ENCODE results near the gene RPL35. TPM values are rescaled to one million over a fixed set of nuclear protein-coding genes. Genes with fewer than 3 reads are reported as not detected.

Gene RPL35
- total RNA-seq, 2 experiments from 2014 or later = 2,083 to 2,096 TPM

DNA sequence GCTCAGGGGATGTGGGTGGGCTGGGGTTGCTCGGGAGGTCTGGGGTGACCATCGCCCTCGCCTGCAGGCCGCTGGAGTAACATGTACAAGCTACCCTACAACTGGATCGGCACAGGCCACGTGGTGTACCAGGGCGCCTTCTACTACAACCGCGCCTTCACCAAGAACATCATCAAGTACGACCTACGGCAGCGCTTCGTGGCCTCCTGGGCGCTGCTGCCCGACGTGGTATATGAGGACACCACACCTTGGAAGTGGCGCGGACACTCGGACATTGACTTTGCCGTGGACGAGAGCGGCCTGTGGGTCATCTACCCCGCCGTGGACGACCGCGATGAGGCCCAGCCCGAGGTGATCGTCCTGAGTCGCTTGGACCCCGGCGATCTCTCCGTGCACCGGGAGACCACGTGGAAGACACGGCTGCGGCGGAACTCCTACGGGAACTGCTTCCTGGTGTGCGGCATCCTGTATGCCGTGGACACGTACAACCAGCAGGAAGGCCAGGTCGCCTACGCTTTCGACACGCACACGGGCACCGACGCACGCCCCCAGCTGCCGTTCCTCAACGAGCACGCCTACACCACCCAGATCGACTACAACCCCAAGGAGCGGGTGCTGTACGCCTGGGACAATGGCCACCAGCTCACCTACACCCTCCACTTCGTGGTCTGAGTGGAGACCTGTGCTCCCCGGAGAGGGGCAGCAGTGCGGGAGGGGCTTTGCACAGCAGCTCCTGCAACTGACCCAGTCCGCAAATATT is 51.8 kb downstream of the RPL35 start:
- Mint-ChIP-seq H3K27ac (no peak overlapping the region), H3K4me3 (no peak overlapping the region), H3K36me3 (no peaks in the 10 kb centered on the region), H3K4me1 (ENCODE audit: low read depth) (no peaks in the 10 kb centered on the region), H3K27me3 (no peaks in the 10 kb centered on the region), H3K9me3 (no peaks in the 10 kb centered on the region)
- ChIA-PET CTCF (no interaction called here), POLR2A (no interaction called here)
- DNase-seq = no peak
- intact Hi-C loops (cut with micrococcal nuclease) = no loop called here

DNA sequence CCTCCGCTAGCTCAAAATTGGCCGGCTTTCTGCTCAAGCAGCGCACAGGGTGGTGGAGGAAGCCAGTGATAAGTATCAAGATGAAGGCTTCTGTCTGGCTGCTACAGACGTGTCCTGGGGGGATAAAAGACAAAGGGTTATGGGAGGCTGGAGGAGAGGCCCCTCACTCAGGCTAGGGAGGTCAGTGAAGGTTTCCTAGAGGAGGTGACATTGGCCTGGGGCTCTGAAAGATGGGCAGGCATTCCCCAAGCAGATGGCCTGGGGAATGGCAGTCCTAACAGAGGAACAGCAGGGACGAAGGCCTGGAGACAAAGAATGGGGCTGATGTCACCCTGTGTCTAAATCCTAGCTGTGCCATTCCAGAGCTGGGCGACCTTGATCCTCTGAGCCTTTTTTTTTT is 52.5 kb downstream of the RPL35 start:
- POLR2A ChIA-PET = no interaction called here
- no peaks in the 10 kb centered on the region for H3K27me3 Mint-ChIP-seq
- H3K27ac Mint-ChIP-seq = no peak overlapping the region
- intact Hi-C loops (cut with micrococcal nuclease) = no loop called here
- no peaks in the 10 kb centered on the region for H3K4me1 Mint-ChIP-seq (ENCODE audit: low read depth)
- H3K36me3 Mint-ChIP-seq = no peaks in the 10 kb centered on the region
- CTCF ChIA-PET = no interaction called here
- H3K4me3 Mint-ChIP-seq = no peak overlapping the region
- H3K9me3 Mint-ChIP-seq = no peaks in the 10 kb centered on the region
- DNase-seq = no peak

GRCh38 chr9:124808246-124808956 is 53.4 kb downstream of the RPL35 start:
- H3K4me1 Mint-ChIP-seq (ENCODE audit: low read depth) = no peaks in the 10 kb centered on the region
- intact Hi-C loops (cut with micrococcal nuclease) = no loop called here

More at GRCh38 chr9:124808246-124808956, 53.4 kb downstream of the RPL35 start:
- CTCF ChIA-PET = no interaction called here
- no peaks in the 10 kb centered on the region for H3K36me3 Mint-ChIP-seq
- H3K27ac Mint-ChIP-seq = no peak overlapping the region
- no peaks in the 10 kb centered on the region for H3K27me3 Mint-ChIP-seq
- H3K4me3 Mint-ChIP-seq = no peak overlapping the region
- POLR2A ChIA-PET = no interaction called here
- no peak for DNase-seq
- H3K9me3 Mint-ChIP-seq = no peaks in the 10 kb centered on the region

Other genes starting within 250 kb of the RPL35 start
- under 1 TPM; 0.61 to 0.83 TPM for gene NR6A1, start 90.6 kb downstream of the RPL35 start, total RNA-seq
- not detected for gene OLFML2A, start 84.8 kb downstream of the RPL35 start, total RNA-seq
- gene WDR38, start 8.5 kb downstream of the RPL35 start, total RNA-seq = not detected
- 100 to 1,000 TPM; 104 to 108 TPM for gene ARPC5L, start 173 bp upstream of the RPL35 start, total RNA-seq
- gene GOLGA1, start 79.1 kb upstream of the RPL35 start, total RNA-seq = 10 to 100 TPM; 14.1 to 15.3 TPM

Data from activated CD4-positive, alpha-beta memory T cell treated with anti-CD3 and anti-CD28 coated beads for 36 hours (primary cell).